Measurements from ENCODE around the gene SLC25A28. TPM values are rescaled to one million over a fixed set of nuclear protein-coding genes. Genes with fewer than 3 reads are reported as not detected.
"Not testable (repeated sequence)": the region's sequence is repeated elsewhere in the genome, so short reads cannot be mapped to it uniquely, and the experiment has no call there.

The SLC25A28 gene
- total RNA-seq, 2 donors from 2014 or later = 50.1 to 53.3 TPM

DNA sequence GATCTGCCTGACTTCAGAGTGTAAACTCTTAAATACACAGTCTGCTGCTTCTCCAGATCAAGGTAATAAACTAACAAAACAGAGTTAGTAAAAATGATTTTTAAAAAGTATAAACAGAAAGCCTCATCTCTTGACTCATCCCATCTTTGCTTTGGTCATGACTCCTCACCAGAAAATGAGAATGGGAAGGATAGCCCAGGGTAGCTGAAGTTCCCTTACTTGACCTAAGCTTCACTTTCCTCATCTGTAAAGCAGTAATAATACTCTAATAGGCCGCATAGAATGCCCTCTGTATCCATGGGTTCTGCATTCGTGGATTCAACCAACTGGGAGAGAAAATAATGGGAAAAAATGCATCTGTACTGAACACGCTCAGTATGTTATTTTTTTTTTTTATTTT is 11.3 kb upstream of the SLC25A28 start:
- TF ChIP-seq, protein P1, sequence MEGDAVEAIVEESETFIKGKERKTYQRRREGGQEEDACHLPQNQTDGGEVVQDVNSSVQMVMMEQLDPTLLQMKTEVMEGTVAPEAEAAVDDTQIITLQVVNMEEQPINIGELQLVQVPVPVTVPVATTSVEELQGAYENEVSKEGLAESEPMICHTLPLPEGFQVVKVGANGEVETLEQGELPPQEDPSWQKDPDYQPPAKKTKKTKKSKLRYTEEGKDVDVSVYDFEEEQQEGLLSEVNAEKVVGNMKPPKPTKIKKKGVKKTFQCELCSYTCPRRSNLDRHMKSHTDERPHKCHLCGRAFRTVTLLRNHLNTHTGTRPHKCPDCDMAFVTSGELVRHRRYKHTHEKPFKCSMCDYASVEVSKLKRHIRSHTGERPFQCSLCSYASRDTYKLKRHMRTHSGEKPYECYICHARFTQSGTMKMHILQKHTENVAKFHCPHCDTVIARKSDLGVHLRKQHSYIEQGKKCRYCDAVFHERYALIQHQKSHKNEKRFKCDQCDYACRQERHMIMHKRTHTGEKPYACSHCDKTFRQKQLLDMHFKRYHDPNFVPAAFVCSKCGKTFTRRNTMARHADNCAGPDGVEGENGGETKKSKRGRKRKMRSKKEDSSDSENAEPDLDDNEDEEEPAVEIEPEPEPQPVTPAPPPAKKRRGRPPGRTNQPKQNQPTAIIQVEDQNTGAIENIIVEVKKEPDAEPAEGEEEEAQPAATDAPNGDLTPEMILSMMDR (IDR thresholded peaks at IDR 0.05) = no peak
- ATAC-seq (ENCODE audit: insufficient number of reproducible peaks, low FRiP score, low read depth) (no peak), DNase-seq (ENCODE audit: low spot score) (no peak)
- H3K27me3 ChIP-seq (replicated peaks; ENCODE audit: insufficient read depth) = no peaks in the 10 kb centered on the region
- no peaks in the 10 kb centered on the region for H3K4me1 ChIP-seq (ENCODE audit: control insufficient read depth in 1 of 2, low read depth in 2 of 2)
- no peak overlapping the region for H3K4me3 ChIP-seq
- H3K27ac ChIP-seq = no peak overlapping the region
- no peaks in the 10 kb centered on the region for H3K9me3 ChIP-seq
- no peaks in the 10 kb centered on the region for H3K36me3 ChIP-seq

DNA sequence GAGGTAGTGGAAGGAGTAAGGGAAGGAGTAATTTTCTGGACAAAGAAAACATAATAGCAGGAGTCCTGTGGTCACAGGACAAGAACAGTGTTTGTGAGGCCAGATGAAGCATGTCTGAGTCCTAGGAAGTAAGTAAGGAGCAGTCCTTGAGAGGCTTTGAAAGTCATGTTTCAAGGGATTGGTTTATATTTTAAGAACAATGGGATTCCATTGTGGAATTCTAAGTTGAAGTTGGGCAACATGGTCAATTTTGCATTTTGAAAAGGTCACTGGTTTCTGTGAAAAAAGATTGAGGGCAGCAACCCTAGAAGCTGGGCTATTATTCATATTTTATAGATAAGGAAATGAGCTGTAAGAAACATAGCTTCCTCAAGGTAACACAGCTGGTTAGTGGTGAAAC is 10.8 kb upstream of the SLC25A28 start:
- no peak for ATAC-seq (ENCODE audit: insufficient number of reproducible peaks, low FRiP score, low read depth)
- no peaks in the 10 kb centered on the region for H3K27me3 ChIP-seq (replicated peaks; ENCODE audit: insufficient read depth)

DNA sequence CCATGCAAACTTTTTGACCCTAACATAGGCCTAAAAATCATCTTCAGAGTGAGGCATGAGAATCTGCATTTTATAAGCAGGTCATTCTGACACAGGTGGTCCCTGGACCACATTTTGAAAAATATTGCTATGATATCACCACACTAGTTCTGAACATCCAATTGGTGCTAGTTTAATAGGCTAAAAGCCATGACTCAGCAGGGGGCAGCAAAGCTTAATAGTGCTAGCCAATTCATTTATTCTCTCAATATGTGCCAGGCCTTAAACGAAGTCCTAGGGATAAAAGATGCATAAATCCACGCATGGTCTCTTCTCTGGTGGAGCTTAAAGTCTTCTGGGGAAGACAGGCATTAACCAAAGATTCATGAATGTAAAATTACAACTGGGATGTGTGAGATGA is 10.2 kb upstream of the SLC25A28 start:
- H3K27ac ChIP-seq = no peak overlapping the region
- no peak for ATAC-seq (ENCODE audit: insufficient number of reproducible peaks, low FRiP score, low read depth)
- H3K36me3 ChIP-seq = no peaks in the 10 kb centered on the region
- TF ChIP-seq, protein P1 (IDR thresholded peaks at IDR 0.05) = no peak
- no peak for DNase-seq (ENCODE audit: low spot score)
- H3K27me3 ChIP-seq (replicated peaks; ENCODE audit: insufficient read depth) = no peaks in the 10 kb centered on the region
- no peaks in the 10 kb centered on the region for H3K4me1 ChIP-seq (ENCODE audit: control insufficient read depth in 1 of 2, low read depth in 2 of 2)
- H3K4me3 ChIP-seq = no peak overlapping the region
- no peaks in the 10 kb centered on the region for H3K9me3 ChIP-seq

More for the DNA sequence above, 10.8 kb upstream of the SLC25A28 start:
- Histone ChIP-seq H3K4me1 (ENCODE audit: control insufficient read depth in 1 of 2, low read depth in 2 of 2) (no peaks in the 10 kb centered on the region), H3K27ac (no peak overlapping the region), H3K4me3 (no peak overlapping the region), H3K36me3 (no peaks in the 10 kb centered on the region), H3K9me3 (no peaks in the 10 kb centered on the region)
- TF ChIP-seq, protein P1 (IDR thresholded peaks at IDR 0.05) = no peak
- DNase-seq (ENCODE audit: low spot score) = no peak

DNA sequence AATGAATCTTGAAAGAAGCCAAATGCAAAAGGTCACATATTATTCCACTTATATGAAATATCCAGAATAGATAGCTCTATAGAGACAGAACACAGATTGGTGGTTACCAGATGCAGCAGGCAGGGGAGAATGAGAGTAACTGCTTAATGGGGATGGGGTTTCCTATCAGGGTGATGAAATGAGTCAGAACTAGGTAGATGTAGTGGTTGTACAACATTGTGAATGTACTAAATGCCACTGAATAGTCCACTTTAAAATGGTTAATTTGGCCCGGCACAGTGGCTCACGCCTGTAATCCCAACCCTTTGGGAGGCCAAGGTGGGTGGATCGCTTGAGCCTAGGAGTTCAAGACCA is 9.4 kb upstream of the SLC25A28 start:
- Histone ChIP-seq H3K36me3 (no peaks in the 10 kb centered on the region), H3K4me1 (ENCODE audit: control insufficient read depth in 1 of 2, low read depth in 2 of 2) (no peaks in the 10 kb centered on the region), H3K9me3 (no peaks in the 10 kb centered on the region), H3K27me3 (replicated peaks; ENCODE audit: insufficient read depth) (no peaks in the 10 kb centered on the region), H3K27ac (no peak overlapping the region), H3K4me3 (no peak overlapping the region)
- DNase-seq (ENCODE audit: low spot score) (no peak), ATAC-seq (ENCODE audit: insufficient number of reproducible peaks, low FRiP score, low read depth) (no peak)
- TF ChIP-seq, protein P1 (IDR thresholded peaks at IDR 0.05) = no peak

GRCh38 chr10:99628923-99629624 is 8.8 kb upstream of the SLC25A28 start:
- H3K36me3 ChIP-seq = no peaks in the 10 kb centered on the region
- H3K4me3 ChIP-seq = no peak overlapping the region
- ATAC-seq (ENCODE audit: insufficient number of reproducible peaks, low FRiP score, low read depth) (no peak), DNase-seq (ENCODE audit: low spot score) (no peak)
- H3K27ac ChIP-seq = no peak overlapping the region
- H3K27me3 ChIP-seq (replicated peaks; ENCODE audit: insufficient read depth) = no peaks in the 10 kb centered on the region
- H3K4me1 ChIP-seq (ENCODE audit: control insufficient read depth in 1 of 2, low read depth in 2 of 2) = no peaks in the 10 kb centered on the region
- TF ChIP-seq, protein P1 (IDR thresholded peaks at IDR 0.05) = no peak
- H3K9me3 ChIP-seq = no peaks in the 10 kb centered on the region

- not testable (repeated sequence) for H3K27me3 ChIP-seq (replicated peaks; ENCODE audit: insufficient read depth); H3K4me1 ChIP-seq (ENCODE audit: control insufficient read depth in 1 of 2, low read depth in 2 of 2); H3K9me3 ChIP-seq; ATAC-seq (ENCODE audit: insufficient number of reproducible peaks, low FRiP score, low read depth); H3K36me3 ChIP-seq; H3K27ac ChIP-seq; H3K4me3 ChIP-seq; DNase-seq (ENCODE audit: low spot score)
Observed at GRCh38 chr10:99625124-99625523, 4.9 kb upstream of the SLC25A28 start.
